NOMO-1 treated with dmso at 0.1 percent for 144 hours (cell line): ENCODE data around the gene ZFYVE26.
"Not testable (repeated sequence)": the region's sequence is repeated elsewhere in the genome, so short reads cannot be mapped to it uniquely, and the experiment has no call there.

Experiments used
- DNase-seq: peaks from one replicate; lab custom pipeline; 2025; ENCODE audit not compliant: unreplicated experiment; lab: John Stamatoyannopoulos, UW

The ZFYVE26 gene

DNA sequence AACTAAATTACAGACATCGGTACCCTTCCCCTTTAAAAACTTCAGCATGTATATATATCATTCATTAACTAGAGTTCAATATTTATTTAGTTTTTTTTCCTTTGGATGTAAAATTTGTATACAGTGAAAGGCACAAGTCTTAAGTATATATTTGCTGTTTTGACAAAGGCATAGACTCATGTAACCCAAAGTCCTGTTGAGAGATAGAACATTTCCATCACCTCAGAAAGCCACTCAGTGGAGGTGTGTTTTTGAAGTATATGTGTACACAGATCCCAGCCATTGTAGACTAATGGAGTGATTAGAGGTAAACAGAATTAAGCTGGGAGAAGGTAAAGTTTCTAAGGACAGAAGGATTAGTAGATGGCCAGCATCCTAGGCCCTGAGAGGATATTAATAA is 99.3 kb downstream of the ZFYVE26 start:
- DNase-seq: no peak

GRCh38 chr14:67710209-67710608 is 106.2 kb downstream of the ZFYVE26 start:
- no peak for DNase-seq

- DNase-seq: not testable (repeated sequence)
Measured at GRCh38 chr14:67709796-67710195, 106.6 kb downstream of the ZFYVE26 start.

GRCh38 chr14:67709346-67709745 is 107.0 kb downstream of the ZFYVE26 start:
- not testable (repeated sequence) for DNase-seq

GRCh38 chr14:67705211-67705610 is 111.2 kb downstream of the ZFYVE26 start:
- DNase-seq: no peak

GRCh38 chr14:67704484-67705089 is 111.8 kb downstream of the ZFYVE26 start:
- peak; percentile 41 for DNase-seq

- no peak for DNase-seq
Measured at GRCh38 chr14:67703997-67704396, 112.4 kb downstream of the ZFYVE26 start.

GRCh38 chr14:67701492-67701891 is 114.9 kb downstream of the ZFYVE26 start, which contains the start of gene RDH12:
TSS of gene RDH12 (plus strand) at chr14:67701886. CDS start at chr14:67722643, 20,757 bp downstream.
- DNase-seq: not testable (repeated sequence)

GRCh38 chr14:67698179-67698578 is 118.2 kb downstream of the ZFYVE26 start:
- no peak for DNase-seq

- DNase-seq: no peak
Measured at GRCh38 chr14:67697006-67697405, 119.4 kb downstream of the ZFYVE26 start.
